ENCODE data around the gene ZNF598. TPM values are rescaled to one million over a fixed set of nuclear protein-coding genes. Genes with fewer than 3 reads are reported as not detected.

The ZNF598 gene
- total RNA-seq, 4 donors from 2014 or later, result 28.5 to 43.0 (median 34.6) TPM

GRCh38 chr16:2001456-2002355, 7.9 kb downstream of the ZNF598 start:
- H3K9me3 ChIP-seq, result no peaks in the 10 kb centered on the region
- no peaks in the 10 kb centered on the region for H3K27me3 ChIP-seq
- ATAC-seq, result no peak

DNA sequence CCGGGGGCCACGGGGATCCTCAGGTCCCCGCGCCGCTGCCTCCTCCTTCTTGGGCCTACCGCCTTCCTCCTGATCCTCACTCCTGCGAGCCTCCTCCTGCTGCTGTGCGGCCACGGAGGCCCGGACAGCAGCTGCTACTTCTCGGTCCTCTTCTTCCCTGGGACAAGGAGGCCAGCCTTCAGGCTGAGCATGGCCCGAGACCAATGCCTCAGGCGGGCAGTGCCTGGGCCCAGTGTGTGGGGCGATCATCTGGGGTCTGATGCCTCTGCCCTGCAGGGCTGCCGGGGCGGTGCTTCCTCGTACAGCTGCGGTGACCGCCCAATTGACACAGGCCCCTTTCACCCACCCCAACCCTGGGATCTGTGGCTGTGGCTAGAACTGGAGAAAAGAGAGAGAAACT, 8.6 kb downstream of the ZNF598 start:
- Histone ChIP-seq H3K36me3 (peaks cover 0 to 81% of the 10 kb centered on the region in 2 donors), H3K4me1 (peaks cover 0 to 39% (median 24%) of the 10 kb centered on the region in 3 donors), H3K4me3 (no peak overlapping the region), H3K27me3 (no peaks in the 10 kb centered on the region), H3K27ac (no peak overlapping the region), H3K9me3 (no peaks in the 10 kb centered on the region)
- TF ChIP-seq EP300 (IDR thresholded peaks at IDR 0.05), result no peak
- no peak for TF ChIP-seq POLR2AphosphoS5 (IDR thresholded peaks at IDR 0.05)
- TF ChIP-seq, protein P1, sequence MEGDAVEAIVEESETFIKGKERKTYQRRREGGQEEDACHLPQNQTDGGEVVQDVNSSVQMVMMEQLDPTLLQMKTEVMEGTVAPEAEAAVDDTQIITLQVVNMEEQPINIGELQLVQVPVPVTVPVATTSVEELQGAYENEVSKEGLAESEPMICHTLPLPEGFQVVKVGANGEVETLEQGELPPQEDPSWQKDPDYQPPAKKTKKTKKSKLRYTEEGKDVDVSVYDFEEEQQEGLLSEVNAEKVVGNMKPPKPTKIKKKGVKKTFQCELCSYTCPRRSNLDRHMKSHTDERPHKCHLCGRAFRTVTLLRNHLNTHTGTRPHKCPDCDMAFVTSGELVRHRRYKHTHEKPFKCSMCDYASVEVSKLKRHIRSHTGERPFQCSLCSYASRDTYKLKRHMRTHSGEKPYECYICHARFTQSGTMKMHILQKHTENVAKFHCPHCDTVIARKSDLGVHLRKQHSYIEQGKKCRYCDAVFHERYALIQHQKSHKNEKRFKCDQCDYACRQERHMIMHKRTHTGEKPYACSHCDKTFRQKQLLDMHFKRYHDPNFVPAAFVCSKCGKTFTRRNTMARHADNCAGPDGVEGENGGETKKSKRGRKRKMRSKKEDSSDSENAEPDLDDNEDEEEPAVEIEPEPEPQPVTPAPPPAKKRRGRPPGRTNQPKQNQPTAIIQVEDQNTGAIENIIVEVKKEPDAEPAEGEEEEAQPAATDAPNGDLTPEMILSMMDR (IDR thresholded peaks at IDR 0.05), result no peak
- TF ChIP-seq POLR2A (IDR thresholded peaks at IDR 0.05), result no peak
- no CpG with 5 or more reads among the region's 19 CpGs for WGBS, 2 donors (ENCODE audit: low coverage in 1 of 2)
- ATAC-seq, result no peak

More at GRCh38 chr16:2001456-2002355, 7.9 kb downstream of the ZNF598 start:
- H3K36me3 ChIP-seq, result peaks cover 0 to 78% of the 10 kb centered on the region in 2 donors
- H3K27ac ChIP-seq, result no peak overlapping the region
- H3K4me1 ChIP-seq, result peaks cover 0 to 43% (median 24%) of the 10 kb centered on the region in 3 donors
- WGBS, 2 donors (ENCODE audit: low coverage in 1 of 2), result 80% methylated on average over 5 of the region's 53 CpGs; no CpG with 5 or more reads in 1 of the 2 donors
- TF ChIP-seq POLR2AphosphoS5 (IDR thresholded peaks at IDR 0.05) (no peak), EP300 (IDR thresholded peaks at IDR 0.05) (no peak), POLR2A (IDR thresholded peaks at IDR 0.05) (no peak)
- TF ChIP-seq, protein P1 (IDR thresholded peaks at IDR 0.05), result no peak
- H3K4me3 ChIP-seq, result no peak overlapping the region

- Histone ChIP-seq H3K36me3 (peaks cover 0 to 78% of the 10 kb centered on the region in 2 donors), H3K4me1 (peaks cover 0 to 28% (median 16%) of the 10 kb centered on the region in 3 donors), H3K27ac (no peak overlapping the region), H3K27me3 (no peaks in the 10 kb centered on the region), H3K4me3 (no peak overlapping the region), H3K9me3 (no peaks in the 10 kb centered on the region)
- no peak for ATAC-seq
- WGBS, 2 donors (ENCODE audit: low coverage in 1 of 2), result 80% methylated on average over 4 of the region's 28 CpGs; no CpG with 5 or more reads in 1 of the 2 donors
- TF ChIP-seq POLR2AphosphoS5 (IDR thresholded peaks at IDR 0.05) (no peak), POLR2A (IDR thresholded peaks at IDR 0.05) (no peak), EP300 (IDR thresholded peaks at IDR 0.05) (no peak)
- TF ChIP-seq, protein P1 (IDR thresholded peaks at IDR 0.05), result no peak
Observed at GRCh38 chr16:1999866-2000514, 9.6 kb downstream of the ZNF598 start.

GRCh38 chr16:1998852-1999801, 10.5 kb downstream of the ZNF598 start:
- no peaks in the 10 kb centered on the region for H3K9me3 ChIP-seq
- H3K27me3 ChIP-seq, result no peaks in the 10 kb centered on the region
- H3K4me3 ChIP-seq, result no peak overlapping the region
- H3K4me1 ChIP-seq, result peaks cover 0 to 20% (median 12%) of the 10 kb centered on the region in 3 donors
- no peak overlapping the region for H3K27ac ChIP-seq
- no peak for ATAC-seq
- H3K36me3 ChIP-seq, result peaks cover 0 to 72% of the 10 kb centered on the region in 2 donors
- no CpG with 5 or more reads among the region's 39 CpGs for WGBS, 2 donors (ENCODE audit: low coverage in 1 of 2)
- TF ChIP-seq POLR2A (IDR thresholded peaks at IDR 0.05) (no peak), POLR2AphosphoS5 (IDR thresholded peaks at IDR 0.05) (no peak), EP300 (IDR thresholded peaks at IDR 0.05) (no peak)
- TF ChIP-seq, protein P1 (IDR thresholded peaks at IDR 0.05), result no peak
